Left lung (tissue), 10 donors: ENCODE data around the gene SMIM38. TPM values are rescaled to one million over a fixed set of nuclear protein-coding genes. Genes with fewer than 3 reads are reported as not detected.

Experiments used
- ATAC-seq: fragments of 200-7000 bp; cut with Tn5 transposase; one replicate; pipeline ENCODE4 v1.9.1; 2020; ENCODE audit warnings: moderate library complexity
- DNase-seq, 4 donors: peaks; one replicate each; pipeline ENCODE4 v3.0.0-alpha.2; 2013 to 2020
- H3K27ac ChIP-seq, 2 donors: fragments of 200-600 bp; sonication (generic) in 1 of 2; one replicate each; pipeline versions ENCODE4 v1.5.0 to v1.8.0; 2020 to 2021
- H3K27me3 ChIP-seq, 2 donors: fragments of 200-600 bp; sonication (generic) in 1 of 2; one replicate each; pipeline versions ENCODE4 v1.5.0 to v1.8.0; 2020 to 2021
- H3K36me3 ChIP-seq, 2 donors: fragments of 200-600 bp; sonication (generic) in 1 of 2; one replicate each; pipeline versions ENCODE4 v1.5.0 to v1.8.0; 2020 to 2021
- H3K4me1 ChIP-seq, 2 donors: fragments of 200-600 bp; one replicate each; pipeline ENCODE4 v1.8.0; 2021
- H3K4me3 ChIP-seq, 2 donors: fragments of 200-600 bp; sonication (generic) in 1 of 2; one replicate each; pipeline versions ENCODE4 v1.5.0 to v1.8.0; 2020 to 2021; ENCODE audit warnings: mild to moderate bottlenecking in 1 of 2
- H3K9me3 ChIP-seq, 2 donors: fragments of 200-600 bp; sonication (generic) in 1 of 2; one replicate each; pipeline versions ENCODE4 v1.5.0 to v1.8.0; 2020 to 2021
- intact Hi-C, 2 donors: fragments of 100-400 bp; cut with DNase I; formaldehyde crosslinking; loops; one replicate each; pipeline versions ENCODE4 v1.11.2 to v1.14.2; 2022
- polyA plus RNA-seq, 6 donors: library from polyadenylated mRNA; unstranded; fragments of 120-200 nt; gene quantifications; one replicate each; pipeline ENCODE4 v1.2.1, GENCODE V29; 2013; ENCODE audit not compliant: insufficient read length in 6 of 6
- total RNA-seq, 2 donors: library from RNA; stranded (reverse); fragmentation: NEBNext Ultra II Directional; extraction: Animal tissue kit (Norgen Biotek cat#: 25700); gene quantifications; one replicate each; pipeline ENCODE4 v1.2.1, GENCODE V29; 2021
- TF ChIP-seq, protein P1 (sequence below), 2 donors: fragments of 200-600 bp; sonication (generic) in 1 of 2; IDR thresholded peaks; one replicate each; pipeline versions ENCODE4 v1.5.0 to v1.8.0; 2021; ENCODE audit warnings: antibody characterized with exemption in 2 of 2
- donor health status: DM: no; HTN: yes; CAD: no.
- donor health status: DM: no; HTN: no; CAD: no.

The SMIM38 gene
- total and polyA plus RNA-seq, 8 donors, result 0.09 to 1.3 (median 0.68) TPM

DNA sequence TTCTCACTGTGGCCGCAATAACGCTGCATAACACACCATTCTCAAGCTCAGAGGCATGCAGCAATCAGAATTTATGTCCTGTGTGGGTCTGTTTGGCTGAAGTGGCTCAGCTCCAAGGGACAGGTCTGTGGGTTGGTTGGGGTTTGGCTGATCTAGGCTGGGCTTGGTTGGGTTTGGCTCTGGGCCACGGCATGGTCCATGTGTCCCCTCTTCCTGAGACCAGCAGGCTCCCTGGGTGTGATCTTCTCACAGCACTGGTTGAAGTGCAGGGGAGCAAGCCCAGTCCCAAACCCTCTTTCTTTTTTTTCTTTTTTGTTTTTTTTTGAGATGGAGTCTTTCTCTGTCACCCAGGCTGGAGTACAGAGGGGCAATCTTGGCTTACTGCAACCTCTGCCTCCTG is 25.0 kb downstream of the SMIM38 start:
- ATAC-seq (no peak), DNase-seq (no peak)
- TF ChIP-seq, protein P1, sequence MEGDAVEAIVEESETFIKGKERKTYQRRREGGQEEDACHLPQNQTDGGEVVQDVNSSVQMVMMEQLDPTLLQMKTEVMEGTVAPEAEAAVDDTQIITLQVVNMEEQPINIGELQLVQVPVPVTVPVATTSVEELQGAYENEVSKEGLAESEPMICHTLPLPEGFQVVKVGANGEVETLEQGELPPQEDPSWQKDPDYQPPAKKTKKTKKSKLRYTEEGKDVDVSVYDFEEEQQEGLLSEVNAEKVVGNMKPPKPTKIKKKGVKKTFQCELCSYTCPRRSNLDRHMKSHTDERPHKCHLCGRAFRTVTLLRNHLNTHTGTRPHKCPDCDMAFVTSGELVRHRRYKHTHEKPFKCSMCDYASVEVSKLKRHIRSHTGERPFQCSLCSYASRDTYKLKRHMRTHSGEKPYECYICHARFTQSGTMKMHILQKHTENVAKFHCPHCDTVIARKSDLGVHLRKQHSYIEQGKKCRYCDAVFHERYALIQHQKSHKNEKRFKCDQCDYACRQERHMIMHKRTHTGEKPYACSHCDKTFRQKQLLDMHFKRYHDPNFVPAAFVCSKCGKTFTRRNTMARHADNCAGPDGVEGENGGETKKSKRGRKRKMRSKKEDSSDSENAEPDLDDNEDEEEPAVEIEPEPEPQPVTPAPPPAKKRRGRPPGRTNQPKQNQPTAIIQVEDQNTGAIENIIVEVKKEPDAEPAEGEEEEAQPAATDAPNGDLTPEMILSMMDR (IDR thresholded peaks at IDR 0.05), result no peak
- intact Hi-C loops, result no loop called here
- no peaks in the 10 kb centered on the region for H3K4me1 ChIP-seq
- no peak overlapping the region for H3K27ac ChIP-seq
- peaks cover 0 to 3% of the 10 kb centered on the region in 2 donors for H3K9me3 ChIP-seq
- no peaks in the 10 kb centered on the region for H3K36me3 ChIP-seq
- no peak overlapping the region for H3K4me3 ChIP-seq
- H3K27me3 ChIP-seq, result no peaks in the 10 kb centered on the region

DNA sequence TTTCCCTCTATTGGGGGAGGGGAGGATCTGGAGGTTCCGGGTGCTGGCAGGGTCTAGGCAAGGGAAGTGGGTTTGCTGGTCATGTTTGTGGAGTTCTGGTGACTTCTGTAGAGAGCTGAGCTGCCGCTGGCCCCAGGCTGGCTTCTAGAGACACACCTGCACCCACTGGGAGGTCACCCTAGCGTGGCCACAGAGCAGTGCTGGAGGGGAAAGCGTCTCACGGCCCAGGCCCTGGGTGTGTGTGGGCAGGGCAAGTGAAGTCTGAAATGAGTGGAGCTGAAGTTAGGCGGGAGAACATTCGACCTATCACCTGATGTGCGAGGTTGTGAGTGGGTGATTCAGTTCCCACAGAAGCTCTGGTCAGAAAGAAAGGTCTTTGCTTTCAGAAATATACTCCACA is 27.9 kb downstream of the SMIM38 start:
- DNase-seq, result no peak
- no peaks in the 10 kb centered on the region for H3K36me3 ChIP-seq
- H3K27ac ChIP-seq, result no peak overlapping the region
- no peak overlapping the region for H3K4me3 ChIP-seq
- no peak for ATAC-seq
- TF ChIP-seq, protein P1 (IDR thresholded peaks at IDR 0.05), result no peak
- H3K4me1 ChIP-seq, result no peaks in the 10 kb centered on the region
- intact Hi-C loops, result no loop called here
- peaks cover 0 to 14% of the 10 kb centered on the region in 2 donors for H3K9me3 ChIP-seq
- no peaks in the 10 kb centered on the region for H3K27me3 ChIP-seq

DNA sequence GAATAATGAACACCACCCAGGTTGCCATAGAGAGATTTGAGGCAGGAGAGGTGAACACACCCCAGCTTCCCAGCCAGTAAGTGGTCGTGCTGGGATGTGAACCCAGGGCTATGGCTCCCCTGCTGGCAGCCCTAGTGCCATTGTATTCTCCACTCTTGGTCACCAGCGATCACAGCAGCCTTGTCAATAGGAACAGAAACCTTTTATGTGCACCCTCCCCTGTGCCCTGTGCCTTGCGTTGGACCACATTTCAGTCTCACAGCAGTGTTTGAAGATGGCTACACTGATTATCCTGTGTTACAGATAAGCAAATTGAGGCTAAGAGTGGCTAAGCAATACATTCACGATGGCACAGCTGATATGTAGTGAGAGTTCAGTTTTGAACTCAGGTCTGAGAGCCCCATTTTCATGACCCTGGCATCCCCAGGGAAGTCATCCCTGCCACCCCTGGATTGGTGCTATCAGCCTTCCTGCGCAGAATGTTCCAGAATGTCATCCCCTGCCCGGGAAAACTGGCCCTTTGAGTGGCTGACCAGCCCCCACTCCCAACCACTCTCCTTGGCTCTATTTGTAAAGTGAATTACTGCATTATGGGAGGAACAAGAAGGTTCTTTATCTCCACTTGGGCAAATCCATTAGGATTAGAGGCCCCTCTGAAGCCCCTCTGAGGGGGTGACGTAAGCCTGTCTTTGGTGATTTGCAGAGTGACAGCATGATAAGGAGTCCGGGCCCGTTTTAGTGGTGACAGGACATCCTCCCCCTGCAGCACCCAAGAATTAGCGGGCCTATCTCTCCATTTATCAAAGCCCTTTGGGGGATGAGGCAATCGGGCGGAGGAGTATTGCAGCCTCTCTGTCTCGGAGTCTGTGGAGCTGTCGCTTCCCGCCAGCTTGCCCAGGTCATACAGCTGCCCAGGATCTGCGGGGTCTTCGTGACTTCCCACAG is 30.9 kb downstream of the SMIM38 start:
- Histone ChIP-seq H3K4me3 (no peak overlapping the region), H3K36me3 (no peaks in the 10 kb centered on the region), H3K27ac (no peak overlapping the region), H3K9me3 (peaks cover 0 to 11% of the 10 kb centered on the region in 2 donors), H3K27me3 (no peaks in the 10 kb centered on the region), H3K4me1 (no peaks in the 10 kb centered on the region)
- TF ChIP-seq, protein P1 (IDR thresholded peaks at IDR 0.05), result no peak
- intact Hi-C loops, result no loop called here
- ATAC-seq, result no peak
- no peak for DNase-seq

DNA sequence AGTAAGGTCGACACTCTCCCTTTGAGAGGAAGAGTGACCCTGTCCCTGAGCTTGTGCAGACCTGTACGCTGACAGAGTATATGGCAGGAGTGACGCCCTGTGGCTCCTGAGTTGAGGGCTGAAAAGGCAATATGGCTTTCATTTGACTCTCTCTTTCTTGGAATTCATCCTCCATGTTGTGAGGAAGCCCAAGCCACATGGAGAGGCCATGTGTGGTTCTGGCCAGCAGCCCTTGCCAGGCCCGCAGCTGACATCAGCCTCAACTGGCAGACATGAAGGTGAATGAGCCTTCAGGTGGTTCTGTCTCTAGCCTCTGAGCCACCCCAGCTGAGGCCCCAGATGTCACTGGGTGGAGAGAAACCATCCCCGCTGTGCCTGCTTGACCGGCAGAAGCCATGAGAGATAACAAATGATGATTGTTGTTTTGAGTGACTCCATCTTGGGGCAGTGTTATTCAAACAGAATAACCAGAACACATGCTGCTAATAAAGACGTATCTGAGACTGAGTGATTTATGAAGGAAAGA is 31.9 kb downstream of the SMIM38 start:
- no peaks in the 10 kb centered on the region for H3K4me1 ChIP-seq
- H3K4me3 ChIP-seq, result no peak overlapping the region
- ATAC-seq, result no peak
- H3K27ac ChIP-seq, result no peak overlapping the region
- no peak for DNase-seq
- no peaks in the 10 kb centered on the region for H3K36me3 ChIP-seq
- no peaks in the 10 kb centered on the region for H3K27me3 ChIP-seq
- intact Hi-C loops, result no loop called here
- TF ChIP-seq, protein P1 (IDR thresholded peaks at IDR 0.05), result no peak
- peaks cover 0 to 11% of the 10 kb centered on the region in 2 donors for H3K9me3 ChIP-seq

DNA sequence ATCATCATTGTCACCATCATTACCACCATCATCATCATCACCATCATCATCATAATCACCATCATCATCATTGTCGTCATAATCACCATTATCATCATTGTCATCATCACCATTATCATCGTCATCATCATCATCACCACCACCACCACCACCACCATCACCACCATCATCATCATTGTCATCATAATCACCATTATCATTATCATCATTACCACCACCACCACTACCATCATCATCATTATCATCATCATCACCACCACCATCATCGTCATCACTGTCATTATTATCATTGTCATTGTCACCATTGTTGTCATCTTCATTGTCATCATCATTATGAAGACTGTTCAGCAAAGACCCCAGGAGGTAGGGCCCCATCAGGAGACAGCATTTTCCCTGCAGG is 33.3 kb downstream of the SMIM38 start:
- no peaks in the 10 kb centered on the region for H3K27me3 ChIP-seq
- TF ChIP-seq, protein P1 (IDR thresholded peaks at IDR 0.05), result no peak
- peaks cover 0 to 11% of the 10 kb centered on the region in 2 donors for H3K9me3 ChIP-seq
- H3K4me1 ChIP-seq, result no peaks in the 10 kb centered on the region
- H3K36me3 ChIP-seq, result no peaks in the 10 kb centered on the region
- intact Hi-C loops, result no loop called here
- DNase-seq, result no peak
- H3K4me3 ChIP-seq, result no peak overlapping the region
- no peak for ATAC-seq
- no peak overlapping the region for H3K27ac ChIP-seq
